Colonic mucosa (tissue), 4 donors: ENCODE measurements around the gene CPNE6. TPM values are rescaled to one million over a fixed set of nuclear protein-coding genes. Genes with fewer than 3 reads are reported as not detected.

ENCODE experiments used
- DNase-seq: peaks from one replicate; pipeline ENCODE4 v3.0.0-alpha.2; 2020
- H3K27ac ChIP-seq: fragments of 200-600 bp; one replicate; pipeline ENCODE4 v1.8.0; 2021
- H3K27me3 ChIP-seq: fragments of 200-600 bp; one replicate; pipeline ENCODE4 v1.8.0; 2021
- H3K36me3 ChIP-seq: fragments of 200-600 bp; one replicate; pipeline ENCODE4 v1.8.0; 2021
- H3K4me1 ChIP-seq: fragments of 200-600 bp; one replicate; pipeline ENCODE4 v1.8.0; 2021; ENCODE audit warnings: mild to moderate bottlenecking
- H3K4me3 ChIP-seq: fragments of 200-600 bp; one replicate; pipeline ENCODE4 v1.8.0; 2021
- H3K9ac ChIP-seq, 2 donors: one replicate each; pipeline ENCODE4 v1.7.0; 2013; ENCODE audit warnings: control low read depth in 2 of 2, low read depth in 2 of 2, low read length in 2 of 2
- H3K9me3 ChIP-seq: fragments of 200-600 bp; one replicate; pipeline ENCODE4 v1.8.0; 2021
- intact Hi-C: fragments of 100-400 bp; cut with DNase I; formaldehyde crosslinking; loops from one replicate; pipeline ENCODE4 v1.14.1; 2022
- total RNA-seq, 2 donors: library from RNA; stranded (reverse); fragmentation: NEBNext Ultra II Directional in 1 of 2; extraction: Animal tissue kit (Norgen Biotek cat#: 25700) in 1 of 2; gene quantifications; one replicate each; pipeline ENCODE4 v1.2.1, GENCODE V29; 2021
- TF ChIP-seq, protein P1 (sequence below): fragments of 200-600 bp; IDR thresholded peaks from one replicate; pipeline ENCODE4 v1.8.0; 2022; ENCODE audit warnings: antibody characterized with exemption, mild to moderate bottlenecking
- donor health status: healthy.
- donor health status: DM: no; HTN: no; CAD: no.
- donor health status: DM: no; HTN: no; CAD: no.

The CPNE6 gene
- total RNA-seq, 2 donors from 2014 or later, result 0.45 TPM; not detected in 1

DNA sequence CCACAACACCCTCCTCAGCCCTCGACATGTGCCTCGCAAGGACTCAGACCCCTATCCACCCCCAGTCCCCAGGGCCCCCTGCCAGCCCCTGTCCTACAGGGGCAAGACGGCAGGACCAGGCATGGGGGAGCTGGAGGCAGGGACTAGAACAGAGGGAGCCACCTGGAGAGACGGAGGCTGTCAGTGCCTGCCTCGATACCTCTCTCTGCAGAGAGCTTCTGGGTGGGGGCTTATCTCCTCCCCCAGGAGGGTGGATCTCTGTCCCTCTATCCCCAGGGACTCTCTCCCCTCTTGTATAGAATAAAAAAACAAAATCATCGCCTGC is 2.0 kb upstream of the CPNE6 start:
- intact Hi-C loops, result no loop called here
- H3K4me1 ChIP-seq, result peaks cover 6% of the 10 kb centered on the region
- H3K4me3 ChIP-seq, result no peak overlapping the region
- DNase-seq, result no peak
- H3K27me3 ChIP-seq, result no peaks in the 10 kb centered on the region
- H3K9me3 ChIP-seq, result no peaks in the 10 kb centered on the region
- H3K36me3 ChIP-seq, result no peaks in the 10 kb centered on the region
- TF ChIP-seq, protein P1, sequence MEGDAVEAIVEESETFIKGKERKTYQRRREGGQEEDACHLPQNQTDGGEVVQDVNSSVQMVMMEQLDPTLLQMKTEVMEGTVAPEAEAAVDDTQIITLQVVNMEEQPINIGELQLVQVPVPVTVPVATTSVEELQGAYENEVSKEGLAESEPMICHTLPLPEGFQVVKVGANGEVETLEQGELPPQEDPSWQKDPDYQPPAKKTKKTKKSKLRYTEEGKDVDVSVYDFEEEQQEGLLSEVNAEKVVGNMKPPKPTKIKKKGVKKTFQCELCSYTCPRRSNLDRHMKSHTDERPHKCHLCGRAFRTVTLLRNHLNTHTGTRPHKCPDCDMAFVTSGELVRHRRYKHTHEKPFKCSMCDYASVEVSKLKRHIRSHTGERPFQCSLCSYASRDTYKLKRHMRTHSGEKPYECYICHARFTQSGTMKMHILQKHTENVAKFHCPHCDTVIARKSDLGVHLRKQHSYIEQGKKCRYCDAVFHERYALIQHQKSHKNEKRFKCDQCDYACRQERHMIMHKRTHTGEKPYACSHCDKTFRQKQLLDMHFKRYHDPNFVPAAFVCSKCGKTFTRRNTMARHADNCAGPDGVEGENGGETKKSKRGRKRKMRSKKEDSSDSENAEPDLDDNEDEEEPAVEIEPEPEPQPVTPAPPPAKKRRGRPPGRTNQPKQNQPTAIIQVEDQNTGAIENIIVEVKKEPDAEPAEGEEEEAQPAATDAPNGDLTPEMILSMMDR, result no peak
- no peak overlapping the region for H3K27ac ChIP-seq
- no peak overlapping the region for H3K9ac ChIP-seq

DNA sequence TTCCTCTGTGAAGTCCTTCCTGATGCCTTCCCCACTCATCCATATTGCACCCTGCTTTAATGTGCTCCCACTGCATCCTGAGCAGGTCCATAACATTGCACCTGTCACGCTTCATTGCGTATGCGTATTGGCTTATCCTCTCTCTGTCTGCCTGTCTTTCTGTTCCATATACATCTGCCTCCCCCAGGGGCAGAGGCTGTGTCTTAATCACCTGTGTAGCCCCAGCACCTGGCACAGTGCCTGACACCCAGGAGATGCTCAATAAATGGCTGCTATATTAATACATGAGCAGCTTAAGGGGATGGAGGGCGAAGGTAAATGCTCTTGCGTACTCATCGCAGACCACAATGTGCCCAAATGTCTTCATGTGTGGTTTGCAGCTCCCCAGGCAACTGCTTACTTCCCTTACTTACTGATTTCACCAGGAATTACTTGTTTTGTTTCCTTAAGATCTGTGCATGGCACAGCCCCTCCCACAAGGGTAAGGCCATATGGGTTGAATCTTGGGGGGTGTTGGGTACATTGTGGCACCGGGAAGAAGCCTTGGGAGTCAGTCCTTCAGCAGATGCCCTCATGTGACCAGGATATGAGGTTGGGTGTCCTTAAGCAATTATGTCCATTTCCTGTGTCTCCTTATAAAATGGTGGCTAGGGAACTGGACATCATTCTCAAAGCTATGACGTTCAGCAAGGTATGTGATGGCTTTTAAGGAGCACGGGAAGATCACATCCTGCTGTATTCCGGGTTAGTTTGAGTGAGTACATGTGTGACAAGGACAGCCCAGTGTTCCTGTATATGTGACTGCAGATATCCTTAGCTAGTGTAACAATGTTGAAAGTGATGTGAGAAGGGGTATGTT is 848 bp upstream of the CPNE6 start:
- no peaks in the 10 kb centered on the region for H3K27me3 ChIP-seq
- DNase-seq, result no peak
- H3K36me3 ChIP-seq, result no peaks in the 10 kb centered on the region
- H3K4me3 ChIP-seq, result no peak overlapping the region
- no peak overlapping the region for H3K9ac ChIP-seq
- intact Hi-C loops, result no loop called here
- TF ChIP-seq, protein P1, result no peak
- no peaks in the 10 kb centered on the region for H3K9me3 ChIP-seq
- no peak overlapping the region for H3K27ac ChIP-seq
- H3K4me1 ChIP-seq, result peaks cover 6% of the 10 kb centered on the region

DNA sequence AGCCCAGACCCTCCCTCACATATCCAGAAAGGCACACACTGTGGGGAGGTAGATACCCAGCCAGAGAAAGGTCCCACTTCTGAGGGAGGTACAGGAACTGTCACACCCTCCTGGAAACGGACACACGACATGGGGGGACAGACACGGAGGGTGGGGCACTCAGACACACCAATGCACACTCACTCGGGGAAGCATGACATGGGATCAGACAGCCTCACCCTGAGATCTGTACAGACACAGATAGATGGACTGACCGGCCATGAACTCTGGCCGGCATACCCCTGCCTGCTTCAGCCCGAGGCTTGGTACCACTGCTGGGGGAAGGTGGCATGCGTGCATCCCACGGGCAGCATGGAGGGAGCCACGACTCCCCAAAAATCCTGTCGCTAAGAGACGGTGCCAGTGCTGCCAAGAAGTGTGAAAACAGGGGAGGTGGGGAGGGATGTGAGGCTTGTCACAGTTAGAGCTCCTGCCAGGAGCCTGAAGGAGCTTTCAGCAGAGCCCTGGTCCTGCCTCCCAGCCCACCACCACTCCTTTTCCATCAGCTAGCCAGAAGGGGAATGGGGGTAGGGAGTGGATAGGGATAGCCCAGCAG is 571 bp downstream of the CPNE6 start:
- intact Hi-C loops, result no loop called here
- peaks cover 5% of the 10 kb centered on the region for H3K4me1 ChIP-seq
- H3K27me3 ChIP-seq, result no peaks in the 10 kb centered on the region
- H3K9ac ChIP-seq, result no peak overlapping the region
- H3K36me3 ChIP-seq, result no peaks in the 10 kb centered on the region
- TF ChIP-seq, protein P1, result no peak
- DNase-seq, result no peak
- H3K27ac ChIP-seq, result no peak overlapping the region
- H3K9me3 ChIP-seq, result no peaks in the 10 kb centered on the region
- H3K4me3 ChIP-seq, result no peak overlapping the region

DNA sequence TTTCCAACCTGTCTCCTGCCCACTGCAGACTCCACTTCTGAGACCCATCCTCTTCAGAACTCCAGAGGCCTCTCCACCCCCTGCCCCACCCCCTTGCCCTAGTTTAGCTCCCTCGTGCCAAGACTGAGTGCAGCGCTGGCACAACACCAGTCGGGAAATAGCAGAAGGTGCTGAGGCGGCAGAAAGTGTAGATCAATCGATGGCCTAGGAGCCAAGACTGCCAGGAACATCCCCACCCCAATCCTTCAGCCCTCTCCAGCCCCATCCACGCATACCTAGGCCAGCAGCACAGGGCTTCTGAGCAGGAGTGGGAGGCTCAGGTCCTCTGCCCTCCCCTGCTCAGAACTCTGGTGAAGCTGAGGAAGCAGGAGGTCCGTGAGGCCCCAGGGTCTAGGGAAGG is 1.1 kb downstream of the CPNE6 start:
- TF ChIP-seq, protein P1, result no peak
- no peak overlapping the region for H3K9ac ChIP-seq
- no peak for DNase-seq
- no peaks in the 10 kb centered on the region for H3K27me3 ChIP-seq
- no peak overlapping the region for H3K4me3 ChIP-seq
- H3K27ac ChIP-seq, result no peak overlapping the region
- H3K36me3 ChIP-seq, result no peaks in the 10 kb centered on the region
- intact Hi-C loops, result no loop called here
- no peaks in the 10 kb centered on the region for H3K9me3 ChIP-seq
- peaks cover under 1% of the 10 kb centered on the region for H3K4me1 ChIP-seq

DNA sequence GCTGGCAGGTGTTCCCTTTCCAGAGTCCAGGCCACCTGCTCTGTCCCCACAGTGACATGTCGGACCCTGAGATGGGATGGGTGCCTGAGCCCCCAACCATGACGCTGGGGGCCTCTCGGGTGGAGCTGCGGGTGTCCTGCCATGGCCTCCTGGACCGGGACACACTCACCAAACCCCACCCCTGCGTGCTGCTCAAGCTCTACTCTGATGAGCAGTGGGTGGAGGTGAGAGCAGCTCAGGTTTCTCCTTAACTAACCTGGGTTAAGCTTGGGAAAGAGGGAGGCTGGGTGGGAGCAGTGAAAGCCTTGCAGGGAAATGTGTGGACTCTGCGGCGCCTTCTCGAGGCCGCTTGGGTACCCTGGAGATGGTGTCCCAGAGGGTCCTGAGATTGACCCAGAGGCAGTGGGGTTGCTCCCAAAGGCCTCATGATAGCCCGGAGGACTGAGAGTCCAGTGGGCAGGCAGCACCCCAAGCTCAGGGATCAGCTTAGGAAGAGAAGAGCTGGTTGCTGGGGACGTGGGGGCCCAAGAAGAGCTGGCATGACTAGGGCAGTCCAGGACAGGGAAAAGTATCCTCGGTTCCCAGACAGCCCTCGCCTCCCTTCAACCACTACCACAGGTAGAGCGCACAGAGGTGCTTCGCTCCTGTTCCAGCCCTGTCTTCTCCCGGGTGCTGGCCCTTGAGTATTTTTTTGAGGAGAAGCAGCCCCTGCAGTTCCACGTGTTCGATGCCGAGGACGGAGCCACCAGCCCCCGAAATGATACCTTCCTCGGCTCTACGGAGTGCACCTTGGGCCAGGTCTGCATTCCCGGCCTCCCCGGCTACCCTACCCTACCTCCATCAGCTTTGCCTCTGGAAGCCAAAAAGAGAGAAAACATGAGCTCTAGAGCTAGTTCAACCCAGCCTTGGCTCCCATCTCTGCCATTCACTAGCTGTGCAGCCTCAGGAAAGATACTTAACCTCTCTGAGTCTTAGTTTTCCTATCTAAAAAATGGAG is 1.8 kb downstream of the CPNE6 start:
- no peaks in the 10 kb centered on the region for H3K36me3 ChIP-seq
- H3K27ac ChIP-seq, result no peak overlapping the region
- H3K4me1 ChIP-seq, result no peaks in the 10 kb centered on the region
- TF ChIP-seq, protein P1, result no peak
- intact Hi-C loops, result no loop called here
- no peaks in the 10 kb centered on the region for H3K27me3 ChIP-seq
- no peak overlapping the region for H3K9ac ChIP-seq
- DNase-seq, result no peak
- no peak overlapping the region for H3K4me3 ChIP-seq
- no peaks in the 10 kb centered on the region for H3K9me3 ChIP-seq
